ENCODE results near the gene VIM.

- TF ChIP-seq CTCF (IDR thresholded peaks at IDR 0.05): no peak
- no peak for TF ChIP-seq EP300 (IDR thresholded peaks at IDR 0.05)
Observed at GRCh38 chr10:17247210-17247609, 19.2 kb downstream of the VIM start.
